GM23338 (cell line): ENCODE results near the gene NDUFA3. TPM values are rescaled to one million over a fixed set of nuclear protein-coding genes. Genes with fewer than 3 reads are reported as not detected.
A peak's percentile ranks its signal among the peaks of the same experiment; 100 is the strongest.

Experiments used
- ATAC-seq: fragments of 200-7000 bp; cut with Tn5 transposase; 3 replicates; pipeline ENCODE4 v1.9.1; 2020
- DNase-seq: peaks from one replicate; pipeline ENCODE4 v3.0.0-alpha.2; 2015; ENCODE audit warnings: low spot score
- H2AFZ ChIP-seq: fragments of 200-600 bp; sonication (generic); 2 replicates; pipeline ENCODE4 v1.8.0; 2016; ENCODE audit warnings: antibody characterized with exemption, mild to moderate bottlenecking, moderate library complexity
- H3F3A ChIP-seq: fragments of 200-600 bp; sonication (generic); replicated peaks from 2 replicates; pipeline ENCODE4 v1.8.0; 2017; ENCODE audit warnings: antibody characterized with exemption, mixed run types, low read depth
- H3K27ac ChIP-seq: fragments of 200-600 bp; sonication (generic); 2 replicates; pipeline ENCODE4 v1.6.1; 2016; ENCODE audit warnings: low read depth
- H3K27me3 ChIP-seq: fragments of 200-600 bp; sonication (generic); 2 replicates; pipeline ENCODE4 v1.8.0; 2016; ENCODE audit warnings: mild to moderate bottlenecking, mixed run types, moderate library complexity; ENCODE audit not compliant: insufficient read depth
- H3K36me3 ChIP-seq: fragments of 200-600 bp; sonication (generic); 2 replicates; pipeline ENCODE4 v1.8.0; 2016; ENCODE audit warnings: mild to moderate bottlenecking; ENCODE audit not compliant: insufficient read depth
- H3K4me1 ChIP-seq: fragments of 200-600 bp; sonication (generic); 2 replicates; pipeline ENCODE4 v1.8.0; 2016; ENCODE audit warnings: mild to moderate bottlenecking, moderate library complexity; ENCODE audit not compliant: insufficient read depth
- H3K4me2 ChIP-seq: fragments of 200-600 bp; sonication (generic); 2 replicates; pipeline ENCODE4 v1.7.1; 2017; ENCODE audit warnings: mixed run types
- H3K4me3 ChIP-seq: fragments of 200-600 bp; sonication (generic); 2 replicates; pipeline ENCODE4 v1.6.1; 2016; ENCODE audit warnings: mixed run types
- H3K79me2 ChIP-seq: fragments of 200-600 bp; sonication (generic); replicated peaks from 2 replicates; pipeline ENCODE4 v1.8.0; 2017; ENCODE audit warnings: mild to moderate bottlenecking; ENCODE audit not compliant: insufficient read depth
- H3K9me2 ChIP-seq: fragments of 200-600 bp; sonication (generic); 2 replicates; pipeline ENCODE4 v1.8.0; 2017; ENCODE audit not compliant: insufficient read depth
- H4K20me1 ChIP-seq: fragments of 200-600 bp; sonication (generic); replicated peaks from 2 replicates; pipeline ENCODE4 v1.8.0; 2017; ENCODE audit warnings: mild to moderate bottlenecking; ENCODE audit not compliant: insufficient read depth
- H3K27ac Mint-ChIP-seq: 2 replicates; pipeline ENCODE4 v1.8.0; 2020; ENCODE audit warnings: inconsistent platforms, mild to moderate bottlenecking, moderate library complexity, mixed read lengths
- H3K27me3 Mint-ChIP-seq: 3 replicates; pipeline ENCODE4 v1.8.0; 2022; ENCODE audit warnings: low read depth, mild to moderate bottlenecking, moderate library complexity, mixed read lengths, inconsistent platforms; ENCODE audit not compliant: insufficient read depth, poor library complexity
- H3K36me3 Mint-ChIP-seq: 3 replicates; pipeline ENCODE4 v1.8.0; 2021; ENCODE audit warnings: low read depth, mild to moderate bottlenecking, inconsistent platforms, moderate library complexity, mixed read lengths
- H3K4me1 Mint-ChIP-seq: 3 replicates; pipeline ENCODE4 v1.8.0; 2020; ENCODE audit warnings: mild to moderate bottlenecking, inconsistent platforms, mixed read lengths
- H3K4me3 Mint-ChIP-seq: 3 replicates; pipeline ENCODE4 v1.8.0; 2021; ENCODE audit warnings: moderate library complexity, mild to moderate bottlenecking, inconsistent platforms, mixed read lengths
- H3K9me3 Mint-ChIP-seq: 3 replicates; pipeline ENCODE4 v1.8.0; 2020; ENCODE audit warnings: moderate library complexity, mild to moderate bottlenecking, inconsistent platforms, mixed read lengths
- CREB1 ChIP-seq: fragments of 250-450 bp; sonication (Bioruptor Pico); IDR thresholded peaks from 2 replicates; pipeline ENCODE4 v1.5.0; 2020; ENCODE audit warnings: low read depth, mild to moderate bottlenecking, moderate library complexity
- EZH2 ChIP-seq: fragments of 200-600 bp; sonication (generic); IDR thresholded peaks from one replicate; pipeline ENCODE4 v1.8.0; 2017; ENCODE audit warnings: antibody characterized with exemption, mild to moderate bottlenecking, low read depth; ENCODE audit not compliant: unreplicated experiment
- EZH2phosphoT487 ChIP-seq: fragments of 200-600 bp; sonication (generic); IDR thresholded peaks from one replicate; pipeline ENCODE4 v1.8.1; 2018; ENCODE audit warnings: antibody characterized with exemption; ENCODE audit not compliant: unreplicated experiment
- JUNB ChIP-seq: IDR thresholded peaks from one replicate; pipeline ENCODE4 v1.6.1; 2016; ENCODE audit warnings: antibody characterized with exemption; ENCODE audit not compliant: unreplicated experiment
- POLR2AphosphoS5 ChIP-seq: IDR thresholded peaks from 2 replicates; pipeline ENCODE4 v1.6.1; 2016; ENCODE audit warnings: antibody characterized with exemption, low read depth
- STAT1 ChIP-seq: IDR thresholded peaks from one replicate; pipeline ENCODE4 v1.6.1; 2016; ENCODE audit warnings: antibody characterized with exemption; ENCODE audit not compliant: unreplicated experiment
- ZNF331 ChIP-seq: fragments of 250-450 bp; sonication (Bioruptor Pico); IDR thresholded peaks from 2 replicates; pipeline ENCODE4 v1.5.0; 2020; ENCODE audit warnings: low read depth, mild to moderate bottlenecking, moderate library complexity
- polyA plus RNA-seq: library from polyadenylated mRNA; unstranded; fragments of >200 nt; fragmentation: Nextera tagmentation; extraction: Ambion mirVana; gene quantifications from 2 replicates; pipeline ENCODE4 v1.2.1, GENCODE V29; 2016
- total RNA-seq: library from RNA; depleted of rRNA; stranded (reverse); fragments of >200 nt; shearing (Covaris generic); gene quantifications from 2 replicates; pipeline ENCODE4 v1.2.3, GENCODE V29; 2014
- TF ChIP-seq, protein P1 (sequence below): fragments of 250-450 bp; sonication (Bioruptor Pico); IDR thresholded peaks from 2 replicates; pipeline ENCODE4 v1.5.0; 2020; ENCODE audit warnings: mild to moderate bottlenecking, moderate library complexity
- TF ChIP-seq, protein P2 (sequence below): IDR thresholded peaks from 2 replicates; pipeline ENCODE4 v1.6.1; 2016; ENCODE audit warnings: antibody characterized with exemption
- TF ChIP-seq, protein P3 (sequence below), 2 experiments: fragments of 200-600 bp in 1 of 2; sonication (generic) in 1 of 2; conservative IDR thresholded peaks; 2 replicates each; pipeline versions ENCODE4 v1.5.1 to v1.6.1; 2016 to 2017; ENCODE audit warnings: antibody characterized with exemption in 2 of 2, low read depth in 2 of 2, mild to moderate bottlenecking in 2 of 2, moderate library complexity in 1 of 2

NDUFA3 gene
- total and polyA plus RNA-seq, 2 experiments from 2014 or later, result 28.4 to 691 TPM

DNA sequence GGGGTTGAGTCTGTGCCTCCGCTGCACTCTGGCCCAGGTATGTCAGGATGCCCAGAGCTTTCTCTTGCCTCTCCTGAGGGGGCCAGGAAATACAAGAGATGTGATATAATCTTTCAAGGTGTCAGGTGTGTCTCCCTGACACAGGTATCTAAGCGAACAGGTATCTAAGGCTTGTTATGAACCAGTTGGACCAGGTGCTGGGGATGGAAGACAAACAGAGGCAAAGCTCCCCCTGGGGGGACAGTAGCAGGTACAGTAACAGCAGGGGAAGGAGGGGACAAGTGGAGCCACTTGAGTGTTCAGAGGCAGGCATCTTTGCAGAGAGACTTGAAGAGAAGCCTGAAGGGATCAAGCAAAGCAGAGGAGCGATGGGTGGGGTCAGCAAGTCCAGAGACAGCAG is 54.3 kb downstream of the NDUFA3 start:
- H3K27me3 ChIP-seq, result no peaks in the 10 kb centered on the region
- H3K79me2 ChIP-seq, result peaks cover 9% of the 10 kb centered on the region; the same call in 1 of the 2 replicates
- no peak overlapping the region for H3K4me2 ChIP-seq
- peaks cover 33% of the 10 kb centered on the region for H3F3A ChIP-seq
- no peak overlapping the region for H3K4me3 ChIP-seq
- peaks cover 21% of the 10 kb centered on the region; the same call in 1 of the 2 replicates for H3K36me3 ChIP-seq
- Mint-ChIP-seq H3K4me1 (peaks cover 19% of the 10 kb centered on the region), H3K4me3 (peak overlapping the region; percentile 41; the same call in 2 of the 3 replicates), H3K9me3 (peaks cover 2% of the 10 kb centered on the region; the same call in 2 of the 3 replicates), H3K36me3 (peaks cover 52% of the 10 kb centered on the region), H3K27me3 (peaks cover 29% of the 10 kb centered on the region), H3K27ac (no peak overlapping the region)
- peaks cover 10% of the 10 kb centered on the region; the same call in 1 of the 2 replicates for H4K20me1 ChIP-seq
- DNase-seq (no peak), ATAC-seq (no peak)
- H2AFZ ChIP-seq, result no peak overlapping the region
- H3K27ac ChIP-seq, result no peak overlapping the region
- TF ChIP-seq EZH2 (no peak), ZNF331 (CRISPR knock-in tag) (no peak), STAT1 (no peak), CREB1 (CRISPR knock-in tag) (no peak), JUNB (no peak), EZH2phosphoT487 (no peak), POLR2AphosphoS5 (no peak)
- TF ChIP-seq, protein P1, sequence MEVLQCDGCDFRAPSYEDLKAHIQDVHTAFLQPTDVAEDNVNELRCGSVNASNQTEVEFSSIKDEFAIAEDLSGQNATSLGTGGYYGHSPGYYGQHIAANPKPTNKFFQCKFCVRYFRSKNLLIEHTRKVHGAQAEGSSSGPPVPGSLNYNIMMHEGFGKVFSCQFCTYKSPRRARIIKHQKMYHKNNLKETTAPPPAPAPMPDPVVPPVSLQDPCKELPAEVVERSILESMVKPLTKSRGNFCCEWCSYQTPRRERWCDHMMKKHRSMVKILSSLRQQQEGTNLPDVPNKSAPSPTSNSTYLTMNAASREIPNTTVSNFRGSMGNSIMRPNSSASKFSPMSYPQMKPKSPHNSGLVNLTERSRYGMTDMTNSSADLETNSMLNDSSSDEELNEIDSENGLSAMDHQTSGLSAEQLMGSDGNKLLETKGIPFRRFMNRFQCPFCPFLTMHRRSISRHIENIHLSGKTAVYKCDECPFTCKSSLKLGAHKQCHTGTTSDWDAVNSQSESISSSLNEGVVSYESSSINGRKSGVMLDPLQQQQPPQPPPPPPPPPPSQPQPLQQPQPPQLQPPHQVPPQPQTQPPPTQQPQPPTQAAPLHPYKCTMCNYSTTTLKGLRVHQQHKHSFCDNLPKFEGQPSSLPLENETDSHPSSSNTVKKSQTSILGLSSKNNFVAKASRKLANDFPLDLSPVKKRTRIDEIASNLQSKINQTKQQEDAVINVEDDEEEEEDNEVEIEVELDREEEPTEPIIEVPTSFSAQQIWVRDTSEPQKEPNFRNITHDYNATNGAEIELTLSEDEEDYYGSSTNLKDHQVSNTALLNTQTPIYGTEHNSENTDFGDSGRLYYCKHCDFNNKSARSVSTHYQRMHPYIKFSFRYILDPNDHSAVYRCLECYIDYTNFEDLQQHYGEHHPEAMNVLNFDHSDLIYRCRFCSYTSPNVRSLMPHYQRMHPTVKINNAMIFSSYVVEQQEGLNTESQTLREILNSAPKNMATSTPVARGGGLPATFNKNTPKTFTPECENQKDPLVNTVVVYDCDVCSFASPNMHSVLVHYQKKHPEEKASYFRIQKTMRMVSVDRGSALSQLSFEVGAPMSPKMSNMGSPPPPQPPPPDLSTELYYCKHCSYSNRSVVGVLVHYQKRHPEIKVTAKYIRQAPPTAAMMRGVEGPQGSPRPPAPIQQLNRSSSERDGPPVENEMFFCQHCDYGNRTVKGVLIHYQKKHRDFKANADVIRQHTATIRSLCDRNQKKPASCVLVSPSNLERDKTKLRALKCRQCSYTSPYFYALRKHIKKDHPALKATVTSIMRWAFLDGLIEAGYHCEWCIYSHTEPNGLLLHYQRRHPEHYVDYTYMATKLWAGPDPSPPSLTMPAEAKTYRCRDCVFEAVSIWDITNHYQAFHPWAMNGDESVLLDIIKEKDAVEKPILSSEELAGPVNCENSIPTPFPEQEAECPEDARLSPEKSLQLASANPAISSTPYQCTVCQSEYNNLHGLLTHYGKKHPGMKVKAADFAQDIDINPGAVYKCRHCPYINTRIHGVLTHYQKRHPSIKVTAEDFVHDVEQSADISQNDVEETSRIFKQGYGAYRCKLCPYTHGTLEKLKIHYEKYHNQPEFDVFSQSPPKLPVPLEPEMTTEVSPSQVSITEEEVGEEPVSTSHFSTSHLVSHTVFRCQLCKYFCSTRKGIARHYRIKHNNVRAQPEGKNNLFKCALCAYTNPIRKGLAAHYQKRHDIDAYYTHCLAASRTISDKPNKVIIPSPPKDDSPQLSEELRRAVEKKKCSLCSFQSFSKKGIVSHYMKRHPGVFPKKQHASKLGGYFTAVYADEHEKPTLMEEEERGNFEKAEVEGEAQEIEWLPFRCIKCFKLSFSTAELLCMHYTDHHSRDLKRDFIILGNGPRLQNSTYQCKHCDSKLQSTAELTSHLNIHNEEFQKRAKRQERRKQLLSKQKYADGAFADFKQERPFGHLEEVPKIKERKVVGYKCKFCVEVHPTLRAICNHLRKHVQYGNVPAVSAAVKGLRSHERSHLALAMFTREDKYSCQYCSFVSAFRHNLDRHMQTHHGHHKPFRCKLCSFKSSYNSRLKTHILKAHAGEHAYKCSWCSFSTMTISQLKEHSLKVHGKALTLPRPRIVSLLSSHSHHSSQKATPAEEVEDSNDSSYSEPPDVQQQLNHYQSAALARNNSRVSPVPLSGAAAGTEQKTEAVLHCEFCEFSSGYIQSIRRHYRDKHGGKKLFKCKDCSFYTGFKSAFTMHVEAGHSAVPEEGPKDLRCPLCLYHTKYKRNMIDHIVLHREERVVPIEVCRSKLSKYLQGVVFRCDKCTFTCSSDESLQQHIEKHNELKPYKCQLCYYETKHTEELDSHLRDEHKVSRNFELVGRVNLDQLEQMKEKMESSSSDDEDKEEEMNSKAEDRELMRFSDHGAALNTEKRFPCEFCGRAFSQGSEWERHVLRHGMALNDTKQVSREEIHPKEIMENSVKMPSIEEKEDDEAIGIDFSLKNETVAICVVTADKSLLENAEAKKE (CRISPR knock-in tag), result no peak
- TF ChIP-seq, protein P2, sequence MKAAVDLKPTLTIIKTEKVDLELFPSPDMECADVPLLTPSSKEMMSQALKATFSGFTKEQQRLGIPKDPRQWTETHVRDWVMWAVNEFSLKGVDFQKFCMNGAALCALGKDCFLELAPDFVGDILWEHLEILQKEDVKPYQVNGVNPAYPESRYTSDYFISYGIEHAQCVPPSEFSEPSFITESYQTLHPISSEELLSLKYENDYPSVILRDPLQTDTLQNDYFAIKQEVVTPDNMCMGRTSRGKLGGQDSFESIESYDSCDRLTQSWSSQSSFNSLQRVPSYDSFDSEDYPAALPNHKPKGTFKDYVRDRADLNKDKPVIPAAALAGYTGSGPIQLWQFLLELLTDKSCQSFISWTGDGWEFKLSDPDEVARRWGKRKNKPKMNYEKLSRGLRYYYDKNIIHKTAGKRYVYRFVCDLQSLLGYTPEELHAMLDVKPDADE, result no peak
- TF ChIP-seq, protein P3, sequence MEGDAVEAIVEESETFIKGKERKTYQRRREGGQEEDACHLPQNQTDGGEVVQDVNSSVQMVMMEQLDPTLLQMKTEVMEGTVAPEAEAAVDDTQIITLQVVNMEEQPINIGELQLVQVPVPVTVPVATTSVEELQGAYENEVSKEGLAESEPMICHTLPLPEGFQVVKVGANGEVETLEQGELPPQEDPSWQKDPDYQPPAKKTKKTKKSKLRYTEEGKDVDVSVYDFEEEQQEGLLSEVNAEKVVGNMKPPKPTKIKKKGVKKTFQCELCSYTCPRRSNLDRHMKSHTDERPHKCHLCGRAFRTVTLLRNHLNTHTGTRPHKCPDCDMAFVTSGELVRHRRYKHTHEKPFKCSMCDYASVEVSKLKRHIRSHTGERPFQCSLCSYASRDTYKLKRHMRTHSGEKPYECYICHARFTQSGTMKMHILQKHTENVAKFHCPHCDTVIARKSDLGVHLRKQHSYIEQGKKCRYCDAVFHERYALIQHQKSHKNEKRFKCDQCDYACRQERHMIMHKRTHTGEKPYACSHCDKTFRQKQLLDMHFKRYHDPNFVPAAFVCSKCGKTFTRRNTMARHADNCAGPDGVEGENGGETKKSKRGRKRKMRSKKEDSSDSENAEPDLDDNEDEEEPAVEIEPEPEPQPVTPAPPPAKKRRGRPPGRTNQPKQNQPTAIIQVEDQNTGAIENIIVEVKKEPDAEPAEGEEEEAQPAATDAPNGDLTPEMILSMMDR (conservative IDR thresholded peaks at IDR 0.05; ENCODE audit: low read depth in 2 of 2), result no peak
- no peaks in the 10 kb centered on the region for H3K9me2 ChIP-seq
- peaks cover 8% of the 10 kb centered on the region; the same call in 1 of the 2 replicates for H3K4me1 ChIP-seq
